T-helper 17 cell (primary cell): ENCODE data around the gene AGPAT3. TPM values are rescaled to one million over a fixed set of nuclear protein-coding genes. Genes with fewer than 3 reads are reported as not detected.
A peak's percentile ranks its signal among the peaks of the same experiment; 100 is the strongest.

ENCODE experiments used
- ATAC-seq: fragments of 150-1000 bp; cut with Tn5 transposase; 2 replicates; pipeline ENCODE4 v1.10.0; 2021; ENCODE audit warnings: mild to moderate bottlenecking, moderate library complexity
- DNase-seq, 3 donors: peaks; one replicate each; pipeline versions ENCODE4 v3.0.0 to v3.0.0-alpha.2; 2020 to 2021
- H3K9me3 ChIP-seq: one replicate; pipeline ENCODE4 v1.7.0; 2013; ENCODE audit warnings: low read length, mild to moderate bottlenecking; ENCODE audit not compliant: control insufficient read depth, poor library complexity, severe bottlenecking
- H3K27ac Mint-ChIP-seq: one replicate; pipeline ENCODE4 v1.8.0; 2022; ENCODE audit warnings: mild to moderate bottlenecking, moderate library complexity, mixed read lengths
- H3K27me3 Mint-ChIP-seq: one replicate; pipeline ENCODE4 v1.8.0; 2022; ENCODE audit warnings: mixed read lengths
- H3K36me3 Mint-ChIP-seq: one replicate; pipeline ENCODE4 v1.8.0; 2022; ENCODE audit warnings: low read depth, mixed read lengths
- H3K4me1 Mint-ChIP-seq: one replicate; pipeline ENCODE4 v1.8.0; 2022; ENCODE audit warnings: mild to moderate bottlenecking, mixed read lengths
- H3K4me3 Mint-ChIP-seq: one replicate; pipeline ENCODE4 v1.8.0; 2022; ENCODE audit warnings: mild to moderate bottlenecking, moderate library complexity, mixed read lengths
- total RNA-seq, 4 donors: library from RNA in 2 of 4; stranded (reverse) in 2 of 4; gene quantifications; one replicate each; pipeline ENCODE4 v1.2.3 and lab custom pipeline; 2022 to 2026

AGPAT3 gene
- total RNA-seq, 2 donors from 2014 or later: 64.1 to 67.3 TPM

- DNase-seq: no peak
- H3K27ac Mint-ChIP-seq: no peak overlapping the region
- no peaks in the 10 kb centered on the region for H3K36me3 Mint-ChIP-seq
- H3K4me3 Mint-ChIP-seq: no peak overlapping the region
- H3K27me3 Mint-ChIP-seq: peaks cover 22% of the 10 kb centered on the region
- H3K4me1 Mint-ChIP-seq: no peaks in the 10 kb centered on the region
- ATAC-seq: no peak
- no peaks in the 10 kb centered on the region for H3K9me3 ChIP-seq
These were observed 38.9 kb upstream of the AGPAT3 start for GRCh38 chr21:43825936-43826622.

GRCh38 chr21:43826623-43826974 lies 38.4 kb upstream of the AGPAT3 start:
- DNase-seq (no peak), ATAC-seq (no peak)
- H3K27ac Mint-ChIP-seq: no peak overlapping the region
- H3K9me3 ChIP-seq: no peaks in the 10 kb centered on the region
- no peaks in the 10 kb centered on the region for H3K36me3 Mint-ChIP-seq
- no peak overlapping the region for H3K4me3 Mint-ChIP-seq
- no peaks in the 10 kb centered on the region for H3K4me1 Mint-ChIP-seq
- peaks cover 22% of the 10 kb centered on the region for H3K27me3 Mint-ChIP-seq

GRCh38 chr21:43827015-43827611 lies 37.9 kb upstream of the AGPAT3 start:
- no peak for ATAC-seq
- no peak overlapping the region for H3K4me3 Mint-ChIP-seq

GRCh38 chr21:43829161-43829560 lies 35.9 kb upstream of the AGPAT3 start:
- H3K9me3 ChIP-seq: no peaks in the 10 kb centered on the region
- Mint-ChIP-seq H3K27ac (no peak overlapping the region), H3K4me3 (no peak overlapping the region), H3K36me3 (no peaks in the 10 kb centered on the region), H3K4me1 (no peaks in the 10 kb centered on the region), H3K27me3 (peaks cover 40% of the 10 kb centered on the region)
- DNase-seq (no peak), ATAC-seq (no peak)

More at GRCh38 chr21:43827015-43827611, 37.9 kb upstream of the AGPAT3 start:
- peaks cover 23% of the 10 kb centered on the region for H3K27me3 Mint-ChIP-seq
- DNase-seq: no peak
- no peaks in the 10 kb centered on the region for H3K9me3 ChIP-seq
- no peak overlapping the region for H3K27ac Mint-ChIP-seq
- H3K4me1 Mint-ChIP-seq: no peaks in the 10 kb centered on the region
- no peaks in the 10 kb centered on the region for H3K36me3 Mint-ChIP-seq

GRCh38 chr21:43829575-43830119 lies 35.4 kb upstream of the AGPAT3 start:
- DNase-seq (no peak), ATAC-seq (no peak)
- no peaks in the 10 kb centered on the region for H3K4me1 Mint-ChIP-seq
- no peaks in the 10 kb centered on the region for H3K36me3 Mint-ChIP-seq
- no peak overlapping the region for H3K27ac Mint-ChIP-seq
- no peak overlapping the region for H3K4me3 Mint-ChIP-seq
- no peaks in the 10 kb centered on the region for H3K9me3 ChIP-seq
- H3K27me3 Mint-ChIP-seq: peaks cover 45% of the 10 kb centered on the region

GRCh38 chr21:43832158-43832550 lies 32.9 kb upstream of the AGPAT3 start:
- peaks cover 61% of the 10 kb centered on the region for H3K27me3 Mint-ChIP-seq
- no peak overlapping the region for H3K4me3 Mint-ChIP-seq
- DNase-seq (no peak), ATAC-seq (no peak)
- no peaks in the 10 kb centered on the region for H3K9me3 ChIP-seq
- no peaks in the 10 kb centered on the region for H3K36me3 Mint-ChIP-seq
- no peak overlapping the region for H3K27ac Mint-ChIP-seq
- no peaks in the 10 kb centered on the region for H3K4me1 Mint-ChIP-seq

- Mint-ChIP-seq H3K4me3 (no peak overlapping the region), H3K27me3 (peaks cover 64% of the 10 kb centered on the region), H3K27ac (no peak overlapping the region), H3K4me1 (no peaks in the 10 kb centered on the region), H3K36me3 (no peaks in the 10 kb centered on the region)
- ATAC-seq: no peak
- no peak for DNase-seq
- no peaks in the 10 kb centered on the region for H3K9me3 ChIP-seq
These were observed 32.4 kb upstream of the AGPAT3 start for GRCh38 chr21:43832648-43833047.

GRCh38 chr21:43834146-43834905 lies 30.7 kb upstream of the AGPAT3 start:
- no peaks in the 10 kb centered on the region for H3K4me1 Mint-ChIP-seq
- no peak overlapping the region for H3K27ac Mint-ChIP-seq
- DNase-seq (no peak), ATAC-seq (no peak)
- no peak overlapping the region for H3K4me3 Mint-ChIP-seq
- no peaks in the 10 kb centered on the region for H3K36me3 Mint-ChIP-seq
- peaks cover 75% of the 10 kb centered on the region for H3K27me3 Mint-ChIP-seq
- no peaks in the 10 kb centered on the region for H3K9me3 ChIP-seq

- Mint-ChIP-seq H3K4me1 (no peaks in the 10 kb centered on the region), H3K4me3 (no peak overlapping the region), H3K27ac (no peak overlapping the region), H3K36me3 (no peaks in the 10 kb centered on the region), H3K27me3 (peaks cover 68% of the 10 kb centered on the region)
- H3K9me3 ChIP-seq: no peaks in the 10 kb centered on the region
- no peak for DNase-seq
- no peak for ATAC-seq
These were observed 30.0 kb upstream of the AGPAT3 start for GRCh38 chr21:43835050-43835449.

- no peaks in the 10 kb centered on the region for H3K9me3 ChIP-seq
- H3K27me3 Mint-ChIP-seq: peaks cover 63% of the 10 kb centered on the region
- no peak for ATAC-seq
- DNase-seq: no peak
- H3K27ac Mint-ChIP-seq: no peak overlapping the region
- no peaks in the 10 kb centered on the region for H3K4me1 Mint-ChIP-seq
- H3K36me3 Mint-ChIP-seq: no peaks in the 10 kb centered on the region
- H3K4me3 Mint-ChIP-seq: no peak overlapping the region
These were observed 29.2 kb upstream of the AGPAT3 start for GRCh38 chr21:43835861-43836260.

- DNase-seq (no peak), ATAC-seq (no peak)
- Mint-ChIP-seq H3K36me3 (no peaks in the 10 kb centered on the region), H3K27me3 (peaks cover 63% of the 10 kb centered on the region), H3K4me1 (no peaks in the 10 kb centered on the region), H3K27ac (no peak overlapping the region), H3K4me3 (no peak overlapping the region)
- H3K9me3 ChIP-seq: no peaks in the 10 kb centered on the region
These were observed 28.4 kb upstream of the AGPAT3 start for GRCh38 chr21:43836616-43837015.

- ATAC-seq: no peak
- H3K27ac Mint-ChIP-seq: no peak overlapping the region
These were observed 24.8 kb upstream of the AGPAT3 start for GRCh38 chr21:43840259-43840658.

GRCh38 chr21:43842742-43843141 lies 22.3 kb upstream of the AGPAT3 start:
- Mint-ChIP-seq H3K27ac (no peak overlapping the region), H3K27me3 (peaks cover 12% of the 10 kb centered on the region), H3K4me3 (peak overlapping the region; percentile 10), H3K36me3 (no peaks in the 10 kb centered on the region), H3K4me1 (peaks cover 8% of the 10 kb centered on the region)
- DNase-seq (no peak), ATAC-seq (no peak)
- H3K9me3 ChIP-seq: no peaks in the 10 kb centered on the region

More at GRCh38 chr21:43840259-43840658, 24.8 kb upstream of the AGPAT3 start:
- H3K4me3 Mint-ChIP-seq: no peak overlapping the region
- H3K9me3 ChIP-seq: no peaks in the 10 kb centered on the region
- H3K27me3 Mint-ChIP-seq: peaks cover 33% of the 10 kb centered on the region
- H3K4me1 Mint-ChIP-seq: peaks cover 8% of the 10 kb centered on the region
- DNase-seq: no peak
- H3K36me3 Mint-ChIP-seq: no peaks in the 10 kb centered on the region
